ENCODE measurements around the gene SLC2A10.
A peak's percentile ranks its signal among the peaks of the same experiment; 100 is the strongest.

Gene SLC2A10

GRCh38 chr20:46702447-46703203 is 6.8 kb upstream of the SLC2A10 start:
- DNase-seq (ENCODE audit: low read depth, low spot score) = no peak

DNA sequence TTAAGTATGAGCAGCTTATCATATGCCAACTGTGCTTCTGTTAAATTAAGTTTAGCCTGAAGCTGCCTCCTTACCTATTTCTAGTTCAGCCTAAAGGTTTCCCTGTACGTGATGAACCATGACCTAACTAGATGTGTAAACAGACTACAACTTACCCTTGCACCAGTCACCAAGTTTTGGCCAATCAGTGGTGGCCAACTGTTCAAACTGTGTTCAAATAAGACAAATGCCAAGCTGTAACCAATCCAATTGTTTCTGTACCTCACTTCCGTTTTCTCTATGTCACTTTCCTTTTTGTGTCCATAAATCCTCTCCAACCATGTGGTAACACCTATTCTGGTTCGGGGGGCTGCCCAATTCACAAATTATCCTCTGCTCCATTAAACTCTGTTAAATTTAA is 6.0 kb upstream of the SLC2A10 start:
- no peak for DNase-seq (ENCODE audit: low read depth, low spot score)

- no peak for DNase-seq (ENCODE audit: low read depth, low spot score)
Observed at GRCh38 chr20:46704714-46705377, 4.6 kb upstream of the SLC2A10 start.

DNA sequence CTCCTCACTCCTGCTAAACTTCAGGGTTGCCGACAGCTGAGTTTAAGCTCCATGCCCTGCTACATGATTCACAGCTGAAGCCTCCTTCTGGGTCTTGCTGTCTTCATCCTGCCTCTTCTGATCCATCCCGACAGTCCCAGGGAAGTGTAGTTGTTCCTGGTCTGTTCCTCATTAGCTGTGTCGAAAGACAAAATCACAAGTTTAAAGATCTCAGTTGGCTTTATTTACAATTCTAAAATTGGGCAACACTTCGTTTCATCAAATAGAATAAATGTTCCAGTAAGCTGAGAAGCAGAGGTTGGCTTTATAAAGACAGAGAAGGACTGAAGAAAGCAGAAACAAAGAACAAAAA is 4.1 kb upstream of the SLC2A10 start:
- no peak for DNase-seq (ENCODE audit: low read depth, low spot score)

DNA sequence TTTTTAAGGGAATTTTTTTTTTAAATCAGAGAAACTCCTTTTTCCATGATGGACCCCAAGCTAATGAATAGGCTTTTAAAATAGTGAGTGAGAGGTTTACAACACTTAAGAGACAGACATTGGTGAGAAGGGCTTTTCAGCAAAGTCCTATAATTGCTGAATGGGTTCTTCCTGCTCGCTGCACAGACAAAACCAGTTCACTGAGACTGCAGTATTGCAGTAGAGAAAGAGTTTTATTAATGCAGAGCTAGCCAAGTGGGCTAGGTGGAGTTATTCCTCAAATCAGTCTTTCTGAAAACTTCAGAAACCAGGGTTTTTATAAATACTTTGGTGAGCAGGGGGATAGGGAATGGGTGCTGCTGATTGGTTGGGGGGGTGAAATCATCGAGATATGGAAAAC is 3.2 kb upstream of the SLC2A10 start:
- no peak for DNase-seq (ENCODE audit: low read depth, low spot score)

DNA sequence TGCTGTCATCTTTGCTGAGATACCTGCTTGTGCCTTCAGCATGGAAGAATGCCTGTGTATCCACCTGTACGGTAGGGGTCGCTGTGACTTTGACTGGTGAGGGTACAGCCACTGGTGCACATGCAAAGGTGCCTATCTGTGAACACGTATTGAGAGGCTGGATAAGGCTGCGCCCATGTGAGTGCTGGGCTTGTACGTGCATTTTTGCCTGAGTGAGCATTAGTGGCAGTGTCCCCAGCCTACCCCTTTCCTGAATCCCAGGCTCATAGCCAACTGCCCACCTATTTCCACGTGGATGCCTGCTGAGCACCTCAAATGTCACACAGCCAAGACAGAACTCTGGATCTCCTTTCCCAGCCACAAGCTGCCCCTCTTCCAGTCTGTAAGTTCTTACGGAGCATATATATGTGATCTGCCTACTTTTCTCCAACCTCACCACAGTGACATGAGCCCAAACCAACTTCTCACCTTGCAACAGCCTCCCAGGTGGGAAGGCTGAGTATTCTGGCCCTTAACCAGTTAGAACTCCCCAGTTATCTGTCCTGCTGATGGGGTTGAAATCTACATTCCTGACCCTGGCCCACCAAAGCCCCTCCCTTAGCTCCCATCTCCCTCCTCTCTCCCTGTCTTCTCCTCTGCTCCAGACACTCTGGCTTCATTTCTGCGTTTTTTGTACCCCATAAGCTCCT is 1.1 kb upstream of the SLC2A10 start:
- DNase-seq (ENCODE audit: low read depth, low spot score) = no peak

- DNase-seq (ENCODE audit: low read depth, low spot score) = no peak
Observed at GRCh38 chr20:46709055-46709458, 392 bp upstream of the SLC2A10 start.

- no peak for DNase-seq (ENCODE audit: low read depth, low spot score)
Observed at GRCh38 chr20:46710153-46710913, 884 bp downstream of the SLC2A10 start.

DNA sequence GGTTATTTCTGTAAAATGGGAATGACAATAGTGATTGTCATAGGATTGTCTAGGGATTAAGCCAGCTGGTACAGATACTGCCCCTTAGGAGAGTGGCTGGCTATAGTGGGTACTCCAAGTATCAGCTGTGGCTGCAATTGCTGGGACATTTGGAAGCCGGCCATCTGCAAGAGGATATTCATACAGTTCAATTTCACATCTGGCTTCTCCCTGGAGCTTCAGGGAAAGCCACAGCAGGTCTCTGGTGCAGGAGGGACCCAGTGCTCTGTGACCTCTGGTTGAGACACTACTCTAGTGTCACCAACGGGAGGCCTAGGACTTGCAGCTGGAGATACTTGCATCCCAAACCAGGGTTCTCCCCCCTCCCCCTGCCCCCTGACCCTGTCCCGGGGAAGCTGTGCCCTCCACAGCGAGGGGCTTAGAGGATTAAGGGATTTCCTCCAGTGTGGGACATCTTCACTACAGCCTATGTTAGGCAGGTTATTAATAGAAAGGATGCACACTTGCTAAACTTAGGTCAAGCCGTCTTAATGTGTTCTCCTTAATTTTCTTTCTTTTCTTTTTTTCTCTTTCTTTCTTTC is 2.7 kb downstream of the SLC2A10 start:
- no peak for DNase-seq (ENCODE audit: low read depth, low spot score)

GRCh38 chr20:46713957-46714834 is 4.7 kb downstream of the SLC2A10 start:
- DNase-seq (ENCODE audit: low read depth, low spot score) = no peak

DNA sequence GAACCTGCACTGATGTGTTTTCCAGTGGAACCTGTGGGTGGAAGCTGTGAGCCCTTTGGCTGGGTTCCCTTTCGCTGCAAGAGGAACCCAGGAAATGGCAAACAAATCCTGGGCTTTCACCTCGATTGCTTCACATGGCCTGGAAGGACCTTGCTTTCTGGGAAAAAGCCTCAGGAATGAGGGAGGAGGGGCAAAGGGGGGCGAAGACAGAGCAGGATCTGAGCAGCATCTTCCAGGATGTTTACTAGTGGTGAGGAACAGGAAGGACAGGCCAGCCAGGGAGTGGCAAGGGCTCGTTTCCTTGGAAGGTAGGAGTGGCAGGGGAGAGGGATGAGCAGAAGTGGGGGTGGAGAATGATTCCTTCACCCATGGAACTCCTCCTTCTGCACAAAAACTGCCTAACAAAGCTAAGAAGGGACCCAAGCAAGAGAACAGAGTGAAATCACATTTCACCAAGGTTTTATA is 5.9 kb downstream of the SLC2A10 start:
- DNase-seq (ENCODE audit: low read depth, low spot score) = peak; percentile 39

- DNase-seq (ENCODE audit: low read depth, low spot score) = no peak
Observed at GRCh38 chr20:46717818-46718541, 8.5 kb downstream of the SLC2A10 start.

DNA sequence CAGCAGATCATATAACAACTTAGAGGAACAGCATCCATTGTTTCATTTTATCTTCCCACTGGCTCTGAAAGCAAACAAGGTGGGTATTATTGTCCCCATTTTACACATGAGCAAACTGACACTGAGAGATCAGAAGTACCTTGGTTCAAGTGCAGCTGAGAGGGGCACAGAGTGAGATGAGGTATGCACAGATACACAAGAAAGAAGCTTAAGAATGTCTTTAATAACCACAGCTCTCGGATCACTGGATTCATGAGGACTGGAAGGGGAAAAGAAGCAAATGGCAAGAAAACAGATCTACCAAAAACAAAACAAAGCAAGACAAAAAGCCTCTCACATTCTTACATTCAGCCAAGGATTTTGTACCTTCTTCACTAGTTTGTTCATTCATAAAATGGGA is 10.6 kb downstream of the SLC2A10 start:
- peak; percentile 57 for DNase-seq (ENCODE audit: low read depth, low spot score)

DNA sequence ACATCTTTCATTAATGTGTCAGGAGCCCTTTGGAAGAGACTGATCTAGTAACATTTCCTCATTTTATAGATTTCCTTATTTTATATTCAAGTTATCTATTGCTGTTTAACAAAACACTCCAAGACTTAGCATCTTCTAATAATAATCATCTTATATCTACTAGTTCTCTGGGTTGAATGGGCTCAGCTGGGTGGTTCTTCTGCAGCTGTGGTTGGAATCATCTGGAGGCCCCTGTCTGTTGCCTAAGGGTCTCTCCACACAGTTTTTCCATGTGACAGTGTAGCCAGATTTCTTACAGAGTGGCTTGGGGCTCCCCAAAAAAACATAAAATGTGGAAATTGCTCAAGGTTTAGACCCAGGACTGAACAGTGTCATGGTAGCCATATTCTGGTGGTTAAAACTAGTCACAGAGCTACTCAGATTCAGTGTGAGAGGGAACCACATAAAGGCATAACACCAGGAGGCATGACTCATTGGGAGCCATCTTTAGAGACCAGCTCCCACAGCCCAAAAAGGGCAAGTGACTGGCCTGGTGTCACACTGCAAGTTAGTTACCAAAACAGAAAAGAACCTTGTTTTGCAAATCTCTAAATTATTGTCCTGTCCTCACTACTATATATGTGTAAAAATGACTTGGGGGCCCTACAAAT is 11.5 kb downstream of the SLC2A10 start:
- no peak for DNase-seq (ENCODE audit: low read depth, low spot score)

DNA sequence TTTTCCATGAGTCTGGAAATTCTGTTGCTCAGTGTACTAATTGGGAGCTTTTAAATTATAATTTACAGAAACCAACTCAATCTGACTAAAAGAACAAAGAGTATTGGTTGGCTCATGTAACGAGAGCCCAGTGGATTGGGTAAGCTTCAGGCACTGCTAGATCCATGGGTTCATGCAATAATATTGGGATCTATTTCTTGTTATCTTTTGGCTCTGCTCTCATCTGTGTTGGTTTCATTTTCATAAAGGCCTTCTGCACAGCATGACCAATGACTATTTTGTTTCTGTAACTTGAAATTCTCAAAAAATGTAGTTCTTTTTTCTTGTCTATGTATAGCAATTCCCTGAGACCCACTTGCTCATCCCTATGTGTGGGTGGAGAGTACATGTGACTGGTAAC is 12.0 kb downstream of the SLC2A10 start:
- no peak for DNase-seq (ENCODE audit: low read depth, low spot score)

- no peak for DNase-seq (ENCODE audit: low read depth, low spot score)
Observed at GRCh38 chr20:46722450-46722849, 13.0 kb downstream of the SLC2A10 start.

- DNase-seq (ENCODE audit: low read depth, low spot score) = no peak
Observed at GRCh38 chr20:46723039-46723438, 13.6 kb downstream of the SLC2A10 start.

GRCh38 chr20:46724343-46724959 is 15.0 kb downstream of the SLC2A10 start:
- DNase-seq (ENCODE audit: low read depth, low spot score) = no peak
